C4-2B (cell line): ENCODE measurements around the gene SCAPER.
"Not testable (repeated sequence)": the region's sequence is repeated elsewhere in the genome, so short reads cannot be mapped to it uniquely, and the experiment has no call there.

Experiments used
- H3K27ac ChIP-seq: fragments of 450-650 bp; 2 replicates; pipeline ENCODE4 v1.5.1; 2017
- CTCF ChIP-seq: fragments of 450-650 bp; conservative IDR thresholded peaks from 2 replicates; pipeline ENCODE4 v1.5.1; 2017; ENCODE audit warnings: mild to moderate bottlenecking
- ZFX ChIP-seq: fragments of 450-650 bp; IDR thresholded peaks from 2 replicates; pipeline ENCODE4 v1.6.1; 2017

The SCAPER gene

GRCh38 chr15:76431971-76432370 lies 473.2 kb downstream of the SCAPER start:
- TF ChIP-seq CTCF = no peak
- no peak for TF ChIP-seq ZFX
- H3K27ac ChIP-seq = no peak overlapping the region

GRCh38 chr15:76430711-76431110 lies 474.4 kb downstream of the SCAPER start:
- not testable (repeated sequence) for H3K27ac ChIP-seq

GRCh38 chr15:76429661-76430060 lies 475.5 kb downstream of the SCAPER start:
- TF ChIP-seq ZFX (no peak), CTCF (no peak)
- H3K27ac ChIP-seq = no peak overlapping the region

- TF ChIP-seq CTCF = no peak
- no peak for TF ChIP-seq ZFX
Observed at GRCh38 chr15:76426941-76427340, 478.2 kb downstream of the SCAPER start.

GRCh38 chr15:76418352-76419140 lies 486.6 kb downstream of the SCAPER start:
- H3K27ac ChIP-seq = no peak overlapping the region

More at GRCh38 chr15:76426941-76427340, 478.2 kb downstream of the SCAPER start:
- no peak overlapping the region for H3K27ac ChIP-seq

GRCh38 chr15:76401285-76401684 lies 503.9 kb downstream of the SCAPER start:
- TF ChIP-seq CTCF (no peak), ZFX (no peak)
- H3K27ac ChIP-seq = no peak overlapping the region

More at GRCh38 chr15:76418352-76419140, 486.6 kb downstream of the SCAPER start:
- TF ChIP-seq CTCF = no peak

GRCh38 chr15:76398317-76399104 lies 506.6 kb downstream of the SCAPER start:
- TF ChIP-seq ZFX (no peak), CTCF (no peak)
- no peak overlapping the region for H3K27ac ChIP-seq

- no peak overlapping the region for H3K27ac ChIP-seq
- no peak for TF ChIP-seq ZFX
- TF ChIP-seq CTCF = no peak
Observed at GRCh38 chr15:76393614-76394013, 511.5 kb downstream of the SCAPER start.
